Measurements from ENCODE around the gene JAG2.

DNA sequence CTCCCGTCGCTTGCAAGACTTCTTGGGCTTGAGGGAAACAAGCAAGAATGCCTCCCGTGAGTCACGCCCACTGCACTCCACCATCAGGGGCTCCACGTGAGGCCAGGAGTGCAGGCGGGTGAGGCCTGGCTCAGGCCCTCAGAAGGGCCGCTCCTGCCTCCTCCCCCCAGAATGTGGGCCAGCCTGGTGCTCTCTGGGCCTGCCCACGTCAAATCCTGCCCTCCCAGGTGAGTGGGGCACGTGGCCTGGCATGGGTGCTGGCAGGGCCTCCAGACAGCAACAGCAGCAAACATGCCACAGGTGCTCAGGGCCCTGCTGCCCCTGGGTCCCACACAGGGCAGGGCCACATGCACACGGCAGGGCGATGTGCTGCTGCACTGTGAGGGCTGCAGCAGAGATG lies 49.2 kb upstream of the JAG2 start:
- TF ChIP-seq, protein P1, sequence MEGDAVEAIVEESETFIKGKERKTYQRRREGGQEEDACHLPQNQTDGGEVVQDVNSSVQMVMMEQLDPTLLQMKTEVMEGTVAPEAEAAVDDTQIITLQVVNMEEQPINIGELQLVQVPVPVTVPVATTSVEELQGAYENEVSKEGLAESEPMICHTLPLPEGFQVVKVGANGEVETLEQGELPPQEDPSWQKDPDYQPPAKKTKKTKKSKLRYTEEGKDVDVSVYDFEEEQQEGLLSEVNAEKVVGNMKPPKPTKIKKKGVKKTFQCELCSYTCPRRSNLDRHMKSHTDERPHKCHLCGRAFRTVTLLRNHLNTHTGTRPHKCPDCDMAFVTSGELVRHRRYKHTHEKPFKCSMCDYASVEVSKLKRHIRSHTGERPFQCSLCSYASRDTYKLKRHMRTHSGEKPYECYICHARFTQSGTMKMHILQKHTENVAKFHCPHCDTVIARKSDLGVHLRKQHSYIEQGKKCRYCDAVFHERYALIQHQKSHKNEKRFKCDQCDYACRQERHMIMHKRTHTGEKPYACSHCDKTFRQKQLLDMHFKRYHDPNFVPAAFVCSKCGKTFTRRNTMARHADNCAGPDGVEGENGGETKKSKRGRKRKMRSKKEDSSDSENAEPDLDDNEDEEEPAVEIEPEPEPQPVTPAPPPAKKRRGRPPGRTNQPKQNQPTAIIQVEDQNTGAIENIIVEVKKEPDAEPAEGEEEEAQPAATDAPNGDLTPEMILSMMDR (tag by site-specific recombination; IDR thresholded peaks at IDR 0.05): no peak
- no peak for TF ChIP-seq ZNF174 (tag by site-specific recombination; IDR thresholded peaks at IDR 0.05)
- TF ChIP-seq MZF1 (tag by site-specific recombination; IDR thresholded peaks at IDR 0.05; ENCODE audit: borderline replicate concordance): no peak
- TF ChIP-seq YY1 (tag by site-specific recombination; IDR thresholded peaks at IDR 0.05): no peak
- no peak for TF ChIP-seq ZNF670 (tag by site-specific recombination; IDR thresholded peaks at IDR 0.05; ENCODE audit: low read depth)
- no peak for TF ChIP-seq ZNF132 (tag by site-specific recombination; IDR thresholded peaks at IDR 0.05; ENCODE audit: borderline replicate concordance)
- TF ChIP-seq ZBTB20 (tag by site-specific recombination; IDR thresholded peaks at IDR 0.05): no peak
- TF ChIP-seq, protein P2, sequence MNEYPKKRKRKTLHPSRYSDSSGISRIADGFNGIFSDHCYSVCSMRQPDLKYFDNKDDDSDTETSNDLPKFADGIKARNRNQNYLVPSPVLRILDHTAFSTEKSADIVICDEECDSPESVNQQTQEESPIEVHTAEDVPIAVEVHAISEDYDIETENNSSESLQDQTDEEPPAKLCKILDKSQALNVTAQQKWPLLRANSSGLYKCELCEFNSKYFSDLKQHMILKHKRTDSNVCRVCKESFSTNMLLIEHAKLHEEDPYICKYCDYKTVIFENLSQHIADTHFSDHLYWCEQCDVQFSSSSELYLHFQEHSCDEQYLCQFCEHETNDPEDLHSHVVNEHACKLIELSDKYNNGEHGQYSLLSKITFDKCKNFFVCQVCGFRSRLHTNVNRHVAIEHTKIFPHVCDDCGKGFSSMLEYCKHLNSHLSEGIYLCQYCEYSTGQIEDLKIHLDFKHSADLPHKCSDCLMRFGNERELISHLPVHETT (tag by site-specific recombination; IDR thresholded peaks at IDR 0.05): no peak
- TF ChIP-seq, protein P3, sequence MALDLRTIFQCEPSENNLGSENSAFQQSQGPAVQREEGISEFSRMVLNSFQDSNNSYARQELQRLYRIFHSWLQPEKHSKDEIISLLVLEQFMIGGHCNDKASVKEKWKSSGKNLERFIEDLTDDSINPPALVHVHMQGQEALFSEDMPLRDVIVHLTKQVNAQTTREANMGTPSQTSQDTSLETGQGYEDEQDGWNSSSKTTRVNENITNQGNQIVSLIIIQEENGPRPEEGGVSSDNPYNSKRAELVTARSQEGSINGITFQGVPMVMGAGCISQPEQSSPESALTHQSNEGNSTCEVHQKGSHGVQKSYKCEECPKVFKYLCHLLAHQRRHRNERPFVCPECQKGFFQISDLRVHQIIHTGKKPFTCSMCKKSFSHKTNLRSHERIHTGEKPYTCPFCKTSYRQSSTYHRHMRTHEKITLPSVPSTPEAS (tag by site-specific recombination; IDR thresholded peaks at IDR 0.05): no peak
- TF ChIP-seq ZNF211 (tag by site-specific recombination; IDR thresholded peaks at IDR 0.05; ENCODE audit: low read depth): no peak
